GM18520 (cell line): Measurements from ENCODE around the gene BNIP2.
A peak's percentile ranks its signal among the peaks of the same experiment; 100 is the strongest.
"Not testable (repeated sequence)": the region's sequence is repeated elsewhere in the genome, so short reads cannot be mapped to it uniquely, and the experiment has no call there.

ENCODE experiments used
- ATAC-seq: cut with Tn5 transposase; IDR thresholded peaks from one replicate; pipeline ENCODE4 v1.9.1; 2021; ENCODE audit not compliant: unreplicated experiment

BNIP2 gene

GRCh38 chr15:59688782-59689625, at the start of gene BNIP2:
Gene BNIP2, minus strand, starts transcription at chr15:59689320. Its CDS starts 6,863 bp downstream, at chr15:59682457.
- ATAC-seq = peak; percentile 77

- ATAC-seq = no peak
Measured at GRCh38 chr15:59738676-59739075, 49.6 kb upstream of the BNIP2 start.

GRCh38 chr15:59736181-59736580, 47.1 kb upstream of the BNIP2 start:
- no peak for ATAC-seq

GRCh38 chr15:59725151-59725486, 36.0 kb upstream of the BNIP2 start:
- no peak for ATAC-seq

GRCh38 chr15:59723687-59724346, 34.7 kb upstream of the BNIP2 start:
- no peak for ATAC-seq

GRCh38 chr15:59722476-59722875, 33.4 kb upstream of the BNIP2 start:
- ATAC-seq = no peak

GRCh38 chr15:59722037-59722436, 32.9 kb upstream of the BNIP2 start:
- ATAC-seq = no peak

GRCh38 chr15:59721411-59721810, 32.3 kb upstream of the BNIP2 start:
- ATAC-seq = no peak

GRCh38 chr15:59713177-59713576, 24.1 kb upstream of the BNIP2 start:
- no peak for ATAC-seq

GRCh38 chr15:59711451-59712243, 22.5 kb upstream of the BNIP2 start:
- no peak for ATAC-seq

- no peak for ATAC-seq
Measured at GRCh38 chr15:59707619-59708018, 18.5 kb upstream of the BNIP2 start.

GRCh38 chr15:59703979-59704796, 15.1 kb upstream of the BNIP2 start:
- ATAC-seq = no peak

- ATAC-seq = no peak
Measured at GRCh38 chr15:59702351-59702750, 13.2 kb upstream of the BNIP2 start.

GRCh38 chr15:59701880-59702279, 12.8 kb upstream of the BNIP2 start:
- ATAC-seq = no peak

- no peak for ATAC-seq
Measured at GRCh38 chr15:59699810-59700431, 10.8 kb upstream of the BNIP2 start.

GRCh38 chr15:59698065-59698464, 8.9 kb upstream of the BNIP2 start:
- not testable (repeated sequence) for ATAC-seq

- no peak for ATAC-seq
Measured at GRCh38 chr15:59696332-59696731, 7.2 kb upstream of the BNIP2 start.

- no peak for ATAC-seq
Measured at GRCh38 chr15:59694779-59695178, 5.7 kb upstream of the BNIP2 start.

- no peak for ATAC-seq
Measured at GRCh38 chr15:59691194-59691805, 2.2 kb upstream of the BNIP2 start.
